ENCODE data around the gene ST3GAL2.

The ST3GAL2 gene

DNA sequence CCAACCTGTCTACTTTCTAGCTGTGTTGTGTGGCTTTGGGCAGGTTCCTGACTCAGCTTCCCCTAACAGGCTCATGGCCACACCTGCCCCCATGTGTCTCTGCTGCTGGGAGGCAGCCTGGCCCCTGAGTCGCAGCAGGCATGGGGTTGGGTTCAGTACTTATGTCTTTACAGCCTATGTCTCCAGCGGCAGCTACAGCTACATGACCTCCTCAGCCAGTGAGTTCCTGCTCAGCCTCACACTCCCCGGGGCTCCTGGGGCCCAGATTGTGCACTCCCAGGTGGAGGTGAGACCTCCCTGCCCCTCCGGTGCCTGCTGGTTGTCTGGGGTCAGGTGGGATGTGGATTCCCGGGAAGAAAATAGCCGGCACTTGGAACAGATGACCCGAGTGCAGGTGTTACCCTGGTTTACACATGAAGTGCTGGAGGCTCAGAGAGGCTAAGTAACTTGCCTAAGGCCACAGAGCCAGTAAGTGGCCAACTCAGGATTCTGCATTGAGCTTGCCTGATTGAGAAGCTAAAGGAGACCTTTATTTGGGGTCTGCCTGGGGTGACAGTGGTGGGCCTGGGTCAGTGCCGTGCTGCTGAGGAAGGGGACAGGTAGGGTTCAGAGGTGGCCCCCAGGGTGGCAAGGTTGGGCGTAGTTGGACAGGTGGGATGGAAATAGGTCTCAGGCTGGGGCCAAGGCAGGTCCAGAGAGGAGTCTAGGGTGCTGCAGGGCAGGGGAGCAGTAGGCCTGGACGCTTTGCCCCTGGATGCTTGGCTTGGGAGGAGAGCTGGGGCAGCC lies 31.4 kb upstream of the ST3GAL2 start:
- no peak for DNase-seq (ENCODE audit: low read depth, low spot score)
- H3K36me3 ChIP-seq (ENCODE audit: insufficient read depth, low read length): no peaks in the 10 kb centered on the region
- no peak overlapping the region for H3K4me3 ChIP-seq
- H3K27ac ChIP-seq: no peak overlapping the region
- TF ChIP-seq EZH2 (IDR thresholded peaks at IDR 0.05): no peak
- TF ChIP-seq FOXP2 (optimal IDR thresholded peaks at IDR 0.05; ENCODE audit: control extremely low read depth, extremely low read length, insufficient read depth): no peak
- no peak for TF ChIP-seq POLR2AphosphoS5 (IDR thresholded peaks at IDR 0.05; ENCODE audit: borderline replicate concordance, low read depth, low read length)
- H3K9ac ChIP-seq (ENCODE audit: insufficient read length): no peak overlapping the region
- H3K9me3 ChIP-seq (ENCODE audit: low read depth, low read length): no peaks in the 10 kb centered on the region

DNA sequence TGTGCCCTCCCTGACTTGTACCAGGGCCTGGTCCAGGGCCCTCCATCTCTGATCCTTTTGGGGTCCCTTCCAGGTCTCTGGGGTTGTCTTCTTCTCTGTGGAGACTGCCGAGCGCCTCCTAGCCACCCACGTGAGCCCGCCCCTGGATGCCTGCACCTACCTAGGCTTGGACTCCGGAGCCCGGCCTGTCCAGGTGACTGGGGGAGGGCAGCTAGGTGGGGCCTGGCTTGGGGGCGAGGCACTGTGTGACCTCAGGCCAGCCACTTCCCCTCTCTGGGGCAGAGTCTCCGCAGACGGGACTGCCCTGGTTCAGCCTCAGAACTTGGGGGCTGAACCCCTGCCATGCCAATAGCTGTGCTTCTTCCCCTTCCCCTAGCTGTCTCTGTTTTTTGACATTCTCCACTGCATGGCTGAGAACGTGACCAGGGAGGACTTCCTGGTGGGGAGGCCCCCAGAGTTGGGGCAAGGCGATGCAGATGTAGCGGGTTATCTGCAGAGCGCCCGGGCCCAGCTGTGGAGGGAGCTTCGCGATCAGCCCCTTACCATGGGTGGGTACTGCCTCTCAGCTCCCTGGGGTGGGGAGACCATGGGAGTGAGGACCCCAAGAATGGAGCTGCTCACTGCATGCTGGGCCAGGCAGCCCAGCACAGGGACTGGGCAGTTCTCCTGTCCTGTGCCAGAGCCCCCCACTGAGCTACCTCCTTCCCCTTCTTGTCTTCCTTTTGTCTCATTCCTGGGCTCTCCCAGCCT lies 30.1 kb upstream of the ST3GAL2 start:
- TF ChIP-seq FOXP2 (optimal IDR thresholded peaks at IDR 0.05; ENCODE audit: control extremely low read depth, extremely low read length, insufficient read depth): no peak
- no peak for TF ChIP-seq POLR2AphosphoS5 (IDR thresholded peaks at IDR 0.05; ENCODE audit: borderline replicate concordance, low read depth, low read length)
- no peak for TF ChIP-seq EZH2 (IDR thresholded peaks at IDR 0.05)
- DNase-seq (ENCODE audit: low read depth, low spot score): no peak
- Histone ChIP-seq H3K9ac (ENCODE audit: insufficient read length) (no peak overlapping the region), H3K27ac (no peak overlapping the region), H3K36me3 (ENCODE audit: insufficient read depth, low read length) (no peaks in the 10 kb centered on the region), H3K4me3 (no peak overlapping the region), H3K9me3 (ENCODE audit: low read depth, low read length) (no peaks in the 10 kb centered on the region)

DNA sequence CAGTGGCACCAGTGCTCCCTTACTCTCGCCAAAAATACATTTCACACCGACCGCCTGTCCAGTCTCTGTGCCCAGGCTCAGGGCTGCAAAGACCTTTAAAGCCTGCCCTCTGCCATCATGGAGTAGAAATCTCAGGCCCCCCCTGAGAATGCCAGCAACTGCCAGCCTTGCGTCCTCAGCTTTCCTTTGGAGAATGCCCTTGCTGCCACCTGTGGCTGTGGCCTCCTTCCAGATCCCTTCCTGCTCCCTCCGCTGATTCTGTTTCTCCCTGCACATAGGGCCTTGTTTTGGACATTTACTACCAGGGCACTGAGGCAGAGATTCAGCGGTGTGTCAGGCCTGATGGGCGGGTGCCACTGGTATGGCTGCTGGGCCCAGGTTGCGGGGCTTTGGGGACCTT lies 28.7 kb upstream of the ST3GAL2 start:
- Histone ChIP-seq H3K9me3 (ENCODE audit: low read depth, low read length) (no peaks in the 10 kb centered on the region), H3K36me3 (ENCODE audit: insufficient read depth, low read length) (no peaks in the 10 kb centered on the region), H3K27ac (no peak overlapping the region), H3K9ac (ENCODE audit: insufficient read length) (no peak overlapping the region), H3K4me3 (no peak overlapping the region)
- no peak for TF ChIP-seq FOXP2 (optimal IDR thresholded peaks at IDR 0.05; ENCODE audit: control extremely low read depth, extremely low read length, insufficient read depth)
- TF ChIP-seq POLR2AphosphoS5 (IDR thresholded peaks at IDR 0.05; ENCODE audit: borderline replicate concordance, low read depth, low read length): no peak
- TF ChIP-seq EZH2 (IDR thresholded peaks at IDR 0.05): no peak
- DNase-seq (ENCODE audit: low read depth, low spot score): no peak

DNA sequence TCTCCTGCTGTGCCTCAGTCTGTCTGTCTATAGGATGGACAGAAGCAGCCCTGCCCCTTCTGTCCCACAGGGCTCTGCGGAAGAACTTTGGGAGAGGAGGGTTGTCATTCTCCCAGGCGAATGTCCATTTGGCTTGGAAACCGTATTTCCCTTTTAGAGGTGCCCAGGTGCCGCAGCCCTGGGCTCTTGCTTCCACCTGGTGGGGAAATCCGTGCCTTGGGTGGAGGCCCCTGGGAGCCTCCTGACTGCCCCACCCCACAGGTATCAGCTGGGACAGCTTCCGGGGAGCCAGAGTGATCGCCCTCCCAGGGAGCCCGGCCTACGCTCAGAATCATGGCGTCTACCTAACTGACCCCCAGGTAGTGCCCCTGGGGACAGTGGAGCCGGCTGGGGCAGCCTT lies 28.2 kb upstream of the ST3GAL2 start:
- H3K4me3 ChIP-seq: no peak overlapping the region
- H3K9me3 ChIP-seq (ENCODE audit: low read depth, low read length): no peaks in the 10 kb centered on the region
- DNase-seq (ENCODE audit: low read depth, low spot score): no peak
- no peak overlapping the region for H3K9ac ChIP-seq (ENCODE audit: insufficient read length)
- no peaks in the 10 kb centered on the region for H3K36me3 ChIP-seq (ENCODE audit: insufficient read depth, low read length)
- H3K27ac ChIP-seq: no peak overlapping the region
- no peak for TF ChIP-seq FOXP2 (optimal IDR thresholded peaks at IDR 0.05; ENCODE audit: control extremely low read depth, extremely low read length, insufficient read depth)
- TF ChIP-seq EZH2 (IDR thresholded peaks at IDR 0.05): no peak
- TF ChIP-seq POLR2AphosphoS5 (IDR thresholded peaks at IDR 0.05; ENCODE audit: borderline replicate concordance, low read depth, low read length): no peak

DNA sequence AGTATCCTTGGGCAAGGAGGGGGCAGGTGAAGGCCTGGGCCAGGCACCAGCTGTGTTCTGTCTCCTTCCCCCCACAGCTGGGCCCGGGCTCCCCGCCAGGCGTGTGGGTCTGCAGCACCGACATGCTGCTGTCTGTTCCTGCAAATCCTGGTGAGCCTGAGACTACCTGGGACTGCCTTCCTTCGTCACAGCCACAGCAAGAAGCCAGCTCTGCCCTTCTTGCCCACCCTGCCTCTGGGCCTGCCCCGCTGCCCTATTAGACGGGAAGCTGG lies 27.8 kb upstream of the ST3GAL2 start:
- Histone ChIP-seq H3K9me3 (ENCODE audit: low read depth, low read length) (no peaks in the 10 kb centered on the region), H3K4me3 (no peak overlapping the region), H3K36me3 (ENCODE audit: insufficient read depth, low read length) (no peaks in the 10 kb centered on the region), H3K27ac (no peak overlapping the region), H3K9ac (ENCODE audit: insufficient read length) (no peak overlapping the region)
- TF ChIP-seq POLR2AphosphoS5 (IDR thresholded peaks at IDR 0.05; ENCODE audit: borderline replicate concordance, low read depth, low read length): no peak
- TF ChIP-seq EZH2 (IDR thresholded peaks at IDR 0.05): no peak
- TF ChIP-seq FOXP2 (optimal IDR thresholded peaks at IDR 0.05; ENCODE audit: control extremely low read depth, extremely low read length, insufficient read depth): no peak
- DNase-seq (ENCODE audit: low read depth, low spot score): no peak

DNA sequence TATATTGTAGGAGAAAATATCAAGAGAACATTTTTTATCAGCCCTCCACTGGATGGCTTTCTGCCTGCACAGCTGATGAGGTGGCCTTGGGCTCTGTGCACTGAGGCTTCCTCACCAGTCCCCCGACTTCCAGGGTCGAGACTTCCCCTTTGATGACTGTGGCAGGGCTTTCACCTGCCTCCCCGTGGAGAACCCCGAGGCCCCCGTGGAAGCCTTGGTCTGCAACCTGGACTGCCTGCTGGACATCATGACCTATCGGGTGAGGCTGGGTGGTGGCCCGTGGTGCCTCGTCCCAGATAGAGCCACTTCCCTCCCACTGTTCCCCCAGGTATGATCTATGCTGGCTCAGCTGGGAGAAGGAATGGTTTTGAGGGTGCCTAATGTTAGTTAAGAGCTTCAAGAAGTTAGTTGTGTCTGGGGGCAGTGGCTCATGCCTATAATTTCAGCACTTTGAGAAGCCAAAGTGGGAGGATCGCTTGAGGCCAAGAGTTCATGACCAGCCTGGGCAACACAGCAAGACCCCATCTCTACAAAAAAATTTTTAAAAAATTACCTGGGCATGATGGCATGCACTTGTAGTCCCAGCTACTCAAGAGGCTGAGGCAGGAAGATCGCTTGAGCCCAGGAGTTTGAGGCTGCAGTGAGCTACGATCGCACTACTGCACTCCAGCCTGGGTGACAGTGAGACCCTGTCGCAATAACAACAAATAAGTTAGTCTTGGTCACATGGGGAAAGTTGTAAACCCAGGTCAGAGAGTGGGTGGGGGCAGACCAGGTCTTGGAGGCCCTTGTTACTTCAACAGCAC lies 27.3 kb upstream of the ST3GAL2 start:
- no peak overlapping the region for H3K27ac ChIP-seq
- no peak for DNase-seq (ENCODE audit: low read depth, low spot score)
- TF ChIP-seq FOXP2 (optimal IDR thresholded peaks at IDR 0.05; ENCODE audit: control extremely low read depth, extremely low read length, insufficient read depth) (no peak), POLR2AphosphoS5 (IDR thresholded peaks at IDR 0.05; ENCODE audit: borderline replicate concordance, low read depth, low read length) (no peak), EZH2 (IDR thresholded peaks at IDR 0.05) (no peak)
- H3K9me3 ChIP-seq (ENCODE audit: low read depth, low read length): no peaks in the 10 kb centered on the region
- H3K9ac ChIP-seq (ENCODE audit: insufficient read length): no peak overlapping the region
- no peaks in the 10 kb centered on the region for H3K36me3 ChIP-seq (ENCODE audit: insufficient read depth, low read length)
- H3K4me3 ChIP-seq: no peak overlapping the region

DNA sequence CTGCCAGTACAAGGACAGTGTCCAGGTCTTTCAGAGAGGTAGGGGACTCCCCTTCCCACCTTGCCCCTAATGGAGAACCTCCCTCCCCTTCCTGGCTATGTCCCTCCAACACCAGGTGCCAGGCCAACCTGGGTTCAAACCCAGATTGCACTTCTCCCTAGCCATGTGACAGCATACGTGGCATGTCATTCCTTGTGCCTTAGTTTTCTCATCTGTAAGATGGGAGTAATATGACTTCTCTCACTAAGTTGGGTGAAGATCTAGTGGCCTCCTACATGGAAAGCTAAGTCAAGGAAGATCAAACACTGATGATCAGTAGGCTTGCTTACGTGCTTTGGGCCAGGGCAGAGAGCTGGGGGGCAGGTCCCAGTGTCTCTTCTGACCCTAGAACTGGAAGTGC lies 24.3 kb upstream of the ST3GAL2 start:
- TF ChIP-seq FOXP2 (optimal IDR thresholded peaks at IDR 0.05; ENCODE audit: control extremely low read depth, extremely low read length, insufficient read depth): no peak
- TF ChIP-seq EZH2 (IDR thresholded peaks at IDR 0.05): no peak
- no peak for TF ChIP-seq POLR2AphosphoS5 (IDR thresholded peaks at IDR 0.05; ENCODE audit: borderline replicate concordance, low read depth, low read length)
- no peaks in the 10 kb centered on the region for H3K9me3 ChIP-seq (ENCODE audit: low read depth, low read length)
- no peak overlapping the region for H3K9ac ChIP-seq (ENCODE audit: insufficient read length)
- DNase-seq (ENCODE audit: low read depth, low spot score): no peak
- no peak overlapping the region for H3K27ac ChIP-seq
- no peaks in the 10 kb centered on the region for H3K36me3 ChIP-seq (ENCODE audit: insufficient read depth, low read length)
- H3K4me3 ChIP-seq: no peak overlapping the region

DNA sequence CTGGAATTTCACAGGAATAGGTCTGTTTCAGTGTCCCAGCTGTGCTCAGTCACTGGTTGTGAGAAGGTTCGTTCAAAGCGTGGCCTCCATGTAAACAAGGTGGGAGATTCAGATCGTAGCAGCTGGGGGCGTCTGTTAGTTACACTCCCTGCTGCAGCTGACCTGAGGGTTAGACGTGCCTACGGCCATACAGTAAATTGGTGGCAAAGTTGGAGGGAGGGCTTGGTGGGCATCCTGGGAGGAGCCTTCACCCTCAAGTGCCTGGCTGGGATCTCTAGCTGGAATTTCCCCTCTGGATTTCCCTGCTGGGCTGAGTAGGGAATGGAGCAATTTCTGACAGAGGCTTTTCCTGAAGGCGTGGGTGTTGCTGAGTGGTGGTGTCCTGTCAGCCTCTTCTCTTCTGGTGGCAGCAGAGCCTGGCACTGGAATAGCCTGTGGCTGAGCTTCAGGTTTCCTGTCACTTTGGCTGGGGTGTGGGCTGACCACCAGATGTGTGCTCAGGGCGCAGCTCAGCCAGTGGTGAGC lies 21.9 kb upstream of the ST3GAL2 start:
- TF ChIP-seq EZH2 (IDR thresholded peaks at IDR 0.05) (no peak), FOXP2 (optimal IDR thresholded peaks at IDR 0.05; ENCODE audit: control extremely low read depth, extremely low read length, insufficient read depth) (no peak), POLR2AphosphoS5 (IDR thresholded peaks at IDR 0.05; ENCODE audit: borderline replicate concordance, low read depth, low read length) (no peak)
- no peak overlapping the region for H3K27ac ChIP-seq
- no peaks in the 10 kb centered on the region for H3K36me3 ChIP-seq (ENCODE audit: insufficient read depth, low read length)
- no peak overlapping the region for H3K9ac ChIP-seq (ENCODE audit: insufficient read length)
- no peak for DNase-seq (ENCODE audit: low read depth, low spot score)
- H3K9me3 ChIP-seq (ENCODE audit: low read depth, low read length): no peaks in the 10 kb centered on the region
- no peak overlapping the region for H3K4me3 ChIP-seq

Data from SK-N-MC (cell line).